Left forelimb (tissue), 1 donor: ENCODE data around the gene CDSN.

Source experiments
- DNase-seq: peaks from one replicate; pipeline ENCODE4 v3.0.0-alpha.2; 2018; ENCODE audit warnings: low spot score

The CDSN gene

DNA sequence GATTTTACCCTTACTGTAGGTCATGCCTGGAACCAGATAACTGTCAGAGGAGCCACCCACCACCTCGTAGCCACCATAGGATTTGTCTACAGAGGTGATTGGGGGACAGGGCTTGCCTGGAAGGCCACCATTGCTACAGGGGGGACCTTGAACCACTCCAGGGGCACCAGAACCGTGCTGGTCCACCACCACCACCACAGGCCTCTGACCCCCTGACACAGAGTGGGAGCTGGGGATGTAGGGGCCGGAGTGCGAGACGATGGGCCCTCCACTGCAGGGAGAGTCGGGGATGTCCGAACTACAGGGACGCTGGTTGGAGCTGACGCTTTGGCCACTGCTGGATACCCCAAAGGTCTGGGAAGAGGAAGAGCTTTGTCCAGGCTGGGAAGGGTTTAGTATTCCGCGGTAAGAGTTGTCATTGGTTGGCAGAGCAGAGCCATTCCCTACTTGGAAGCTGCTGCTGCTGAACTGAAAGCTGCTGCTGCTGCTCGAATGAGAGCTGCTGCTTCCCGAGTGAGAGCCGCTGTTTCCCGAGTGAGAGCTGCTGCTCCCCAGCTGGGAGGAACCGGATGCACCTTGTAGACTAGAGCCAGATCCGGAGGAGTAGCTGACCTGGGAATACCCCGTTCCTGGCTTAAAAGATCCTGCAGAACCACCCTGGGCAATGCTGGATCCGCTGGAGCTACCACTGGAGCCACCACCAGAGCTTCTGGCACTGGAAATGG is 3.4 kb downstream of the CDSN start:
- DNase-seq, result no peak

DNA sequence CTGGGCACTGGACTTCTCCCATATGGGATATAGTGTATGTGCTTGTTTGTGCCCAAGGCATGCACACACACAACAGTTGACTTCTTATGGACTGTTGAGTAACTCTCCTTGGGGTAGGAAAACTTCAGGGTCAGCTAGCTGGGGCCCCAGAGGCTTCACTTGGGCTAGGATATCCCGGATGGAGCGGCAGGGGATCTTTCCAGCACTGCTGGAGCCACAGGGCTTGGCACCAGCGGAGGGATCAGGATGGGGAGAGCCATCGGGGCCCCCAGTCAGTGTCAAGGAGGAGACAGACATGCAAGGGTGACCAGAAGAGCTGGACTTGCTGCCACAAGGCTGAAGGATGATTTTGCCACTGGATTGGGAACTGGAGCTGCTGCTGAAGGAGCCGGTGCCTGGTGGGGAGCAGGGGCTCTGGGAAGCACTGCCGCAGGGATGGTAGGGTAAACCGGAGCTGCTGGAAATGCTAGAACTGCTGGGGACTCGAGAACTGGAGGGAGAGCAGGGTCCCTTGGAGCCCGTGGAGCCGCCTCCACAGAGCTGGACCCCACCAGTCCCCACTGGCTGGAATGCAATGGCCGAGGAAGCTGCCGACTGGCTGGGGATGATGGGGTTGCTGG is 4.2 kb downstream of the CDSN start:
- no peak for DNase-seq

DNA sequence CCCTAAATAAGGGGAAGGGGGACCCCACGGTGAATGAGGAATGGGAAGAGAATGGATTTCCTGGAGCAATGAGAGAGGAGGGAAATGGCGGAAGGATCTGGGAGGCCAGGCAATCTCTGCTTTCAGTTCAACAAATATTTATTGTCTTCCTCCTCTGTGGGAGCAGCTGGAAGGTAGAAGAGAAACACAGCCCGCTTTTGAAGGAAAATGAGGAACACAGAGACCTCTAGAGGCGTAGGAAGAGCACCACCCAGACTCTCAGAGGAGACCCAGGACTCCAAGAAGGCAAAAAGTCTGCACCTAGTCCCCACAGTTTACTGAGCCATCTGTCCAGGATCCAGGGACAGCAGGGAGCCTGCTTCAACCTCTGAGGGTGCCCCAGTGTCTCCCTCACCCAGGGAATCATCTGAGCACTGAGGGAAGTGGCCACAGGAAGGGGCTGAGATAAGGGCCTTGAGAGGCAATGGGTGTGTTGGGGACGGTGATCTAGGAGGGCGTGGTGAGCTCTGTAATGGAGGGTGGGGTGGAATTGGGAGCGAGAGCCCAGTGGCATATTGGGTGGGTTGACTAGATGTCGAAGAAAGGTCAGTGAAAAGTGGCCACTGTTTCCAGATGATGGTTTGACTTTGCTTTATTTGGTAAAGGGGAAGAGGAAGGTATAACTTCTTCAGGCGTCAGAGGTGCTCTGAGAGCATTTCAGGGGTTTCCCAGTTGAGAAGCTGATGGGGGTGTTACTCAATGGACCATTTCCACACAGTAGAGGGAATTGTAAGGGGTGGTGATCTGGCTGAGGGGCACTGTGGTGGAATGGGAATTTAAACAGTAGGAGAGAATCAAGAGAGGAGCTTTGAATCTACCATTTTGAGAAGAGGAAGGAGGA is 5.0 kb downstream of the CDSN start:
- no peak for DNase-seq

DNA sequence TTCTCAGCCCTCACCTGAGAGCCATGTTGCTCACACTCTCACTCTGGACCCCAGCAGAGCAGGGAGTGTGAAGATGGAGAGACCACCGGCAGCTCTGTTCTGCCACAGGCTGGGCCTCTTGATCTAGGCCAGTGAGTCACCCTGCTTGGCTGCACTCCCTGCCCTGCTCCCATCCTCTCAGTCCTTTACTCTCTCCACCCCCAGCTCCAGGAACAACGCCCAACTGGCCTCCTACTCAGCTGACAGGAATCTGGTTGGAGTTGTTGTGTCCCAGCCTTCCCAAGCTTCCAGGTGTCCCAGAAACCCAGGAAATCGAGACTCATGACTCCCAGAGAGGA is 5.7 kb downstream of the CDSN start, which contains the start of gene PSORS1C1:
Gene PSORS1C1 (plus strand): TSS at position 260 of the 338 bp plus-strand sequence. CDS start 14,833 bp downstream, outside the sequence.
- DNase-seq, result no peak

DNA sequence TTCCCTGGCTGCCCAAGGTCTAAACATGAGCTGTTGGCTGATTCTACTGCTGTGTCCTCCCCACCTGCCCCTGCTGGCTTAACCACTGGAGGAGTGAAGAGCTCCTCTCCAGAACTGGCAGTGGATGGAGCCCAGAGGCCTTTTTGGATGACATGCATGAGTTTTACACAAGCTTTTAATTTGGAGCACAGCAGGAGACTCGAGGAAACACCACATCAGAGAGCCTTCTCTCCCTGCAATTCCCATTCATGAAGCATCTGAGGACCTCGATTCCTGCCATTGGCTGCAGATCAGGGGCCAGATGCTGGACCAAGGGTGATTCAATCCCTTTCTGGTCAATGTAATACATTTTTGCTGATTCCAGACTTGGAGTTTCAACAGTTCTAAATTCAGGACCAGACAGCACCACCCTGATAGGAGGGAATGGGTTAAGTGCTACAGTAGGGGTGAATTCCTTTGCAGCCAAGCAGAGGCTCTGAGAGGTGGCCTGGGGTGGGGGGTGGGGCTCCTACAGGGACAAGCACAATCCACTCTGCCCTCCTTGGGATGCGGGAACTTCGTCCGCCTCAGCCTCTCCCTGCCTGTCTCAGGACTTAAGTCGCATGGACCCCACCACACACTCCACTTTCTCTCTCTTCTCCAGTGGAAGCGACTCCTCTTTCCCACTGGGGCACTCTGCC is 6.2 kb downstream of the CDSN start:
- no peak for DNase-seq

DNA sequence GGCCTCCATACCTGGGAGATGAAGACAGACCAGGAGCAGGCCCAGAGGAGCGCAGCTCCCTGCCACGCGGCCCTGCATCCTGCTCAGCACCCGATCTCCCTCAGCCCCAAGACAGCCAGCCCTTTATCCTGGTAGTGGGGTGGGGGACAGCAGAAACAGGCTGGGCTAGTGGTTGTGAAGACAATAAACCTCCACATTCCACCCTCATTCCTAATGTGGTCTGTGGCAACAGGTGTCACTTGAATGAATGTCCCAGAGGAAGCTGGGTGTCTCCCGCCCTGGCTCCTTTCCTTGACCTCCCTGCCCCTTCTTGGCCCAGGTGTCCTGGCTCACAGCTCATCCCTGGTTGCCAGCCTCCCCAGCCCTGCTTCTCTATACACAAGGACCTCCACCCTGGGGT is 7.8 kb downstream of the CDSN start, which contains the start of gene C6orf15:
Gene C6orf15 (minus strand): TSS at position 98 of the 400 bp plus-strand sequence. CDS start 20 bp downstream, at position 78.
- no peak for DNase-seq

DNA sequence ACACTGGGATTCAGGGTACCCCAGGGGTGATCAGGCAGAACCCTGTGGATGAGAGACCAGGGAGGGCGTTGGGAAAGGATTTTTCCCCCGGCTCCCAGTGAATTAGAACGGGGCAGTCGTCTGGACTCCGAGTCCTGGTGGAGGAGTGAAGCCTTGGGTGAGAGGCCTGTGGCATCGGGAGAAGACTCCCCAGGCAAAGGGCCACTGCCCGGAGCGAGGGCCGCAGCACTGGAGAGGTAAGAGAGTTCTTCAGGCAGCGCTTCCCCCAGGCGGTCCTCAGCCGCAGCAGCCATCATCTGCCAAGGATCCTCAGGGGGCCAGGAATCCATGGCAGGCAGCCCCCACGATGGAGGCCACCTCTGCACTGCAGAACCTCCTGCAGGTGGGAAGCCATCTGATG is 8.5 kb downstream of the CDSN start:
- DNase-seq, result no peak

DNA sequence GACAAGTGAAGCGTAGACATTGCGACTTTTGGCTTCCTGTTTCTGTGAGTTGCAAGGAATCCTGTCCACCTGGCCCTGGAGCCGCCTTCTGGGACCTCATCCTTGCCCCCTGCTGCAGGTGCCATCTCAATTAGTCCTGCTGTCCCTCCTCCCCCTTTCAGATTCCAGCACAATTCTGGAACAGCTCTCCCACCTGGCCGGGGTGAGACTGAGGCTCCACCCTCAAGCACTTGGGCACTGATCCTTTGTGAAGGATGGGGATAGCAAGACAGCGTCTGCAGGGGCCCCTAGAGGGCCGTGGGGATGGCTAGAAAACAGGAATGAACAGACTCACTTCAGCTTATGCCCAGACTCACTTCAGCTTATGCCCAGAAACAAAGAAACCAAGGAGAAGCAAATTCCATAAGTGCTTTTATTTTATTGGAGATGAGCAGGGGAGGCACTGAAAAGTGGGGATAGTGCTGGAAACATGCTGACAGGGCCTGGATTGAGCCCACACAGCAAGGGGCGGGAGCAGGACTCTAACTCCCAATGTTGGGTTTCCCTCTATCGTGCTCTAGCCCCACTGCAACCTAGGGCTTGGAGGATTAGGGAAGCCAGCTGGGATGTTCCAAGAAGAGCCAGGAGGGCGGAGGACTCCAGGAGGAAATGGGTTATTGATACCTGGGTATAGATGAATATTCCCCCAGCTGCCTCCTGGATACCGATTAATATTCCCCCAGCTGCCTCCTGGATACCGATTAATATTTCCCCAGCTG is 9.2 kb downstream of the CDSN start:
- DNase-seq, result no peak

DNA sequence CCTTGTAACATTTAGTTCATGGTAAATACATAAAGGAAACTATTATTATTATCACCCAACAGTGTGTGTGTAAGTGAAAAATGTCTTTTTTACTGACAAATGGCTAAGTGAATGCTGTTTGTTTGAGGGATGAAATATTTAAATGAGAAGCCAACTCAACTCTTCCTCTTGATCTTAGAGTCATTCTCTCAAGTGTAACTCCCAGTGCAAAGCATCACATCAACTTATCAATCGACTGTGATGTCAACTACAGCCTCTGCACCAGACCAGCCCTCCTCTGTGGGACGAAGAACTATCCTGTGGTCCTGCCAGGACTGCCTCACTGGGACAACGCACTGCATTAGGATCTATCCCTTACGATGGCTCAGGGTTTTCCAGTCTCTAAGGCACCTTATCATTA is 13.2 kb downstream of the CDSN start:
- no peak for DNase-seq

DNA sequence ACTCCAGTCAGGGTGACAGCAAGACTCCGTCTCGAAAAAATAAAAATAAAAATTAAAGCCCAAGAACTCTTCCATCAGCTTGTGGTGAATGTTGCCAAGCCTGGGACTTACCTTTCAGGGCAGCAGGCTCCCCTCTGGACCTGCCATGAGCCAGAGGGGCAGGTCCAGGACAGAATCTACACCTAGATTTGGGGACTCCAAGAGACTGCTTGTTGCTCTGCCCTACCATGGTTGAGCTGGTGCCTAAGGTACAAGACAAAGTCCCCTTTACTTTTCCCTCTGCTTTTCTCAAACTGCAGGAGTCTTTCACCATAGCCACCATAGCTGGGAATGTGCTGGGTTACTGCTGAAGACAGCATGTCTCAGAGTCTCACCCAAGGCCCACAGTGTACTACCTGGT is 17.1 kb downstream of the CDSN start:
- DNase-seq, result no peak

DNA sequence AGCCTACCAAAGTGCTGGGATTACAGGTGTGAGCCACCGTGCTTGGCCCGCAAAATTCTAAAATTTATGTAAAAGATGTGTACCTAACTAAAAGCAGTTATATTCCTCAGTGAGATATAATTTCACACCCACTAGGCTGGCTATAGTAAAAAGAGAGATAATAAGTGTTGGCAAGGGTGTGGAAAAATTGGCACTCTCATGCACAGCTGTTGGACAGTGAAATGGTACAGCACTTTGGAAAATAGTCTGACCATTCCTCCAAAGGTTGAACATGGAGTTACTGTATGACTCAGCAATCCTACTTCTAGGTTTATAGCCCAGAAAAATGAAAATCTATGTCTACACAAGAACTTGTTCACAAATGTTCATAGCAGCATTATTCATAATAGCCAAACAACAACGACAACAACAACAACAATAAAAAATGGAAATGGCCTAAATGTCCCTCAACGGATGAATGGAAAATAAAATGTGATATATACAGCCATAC is 21.8 kb downstream of the CDSN start:
- no peak for DNase-seq

DNA sequence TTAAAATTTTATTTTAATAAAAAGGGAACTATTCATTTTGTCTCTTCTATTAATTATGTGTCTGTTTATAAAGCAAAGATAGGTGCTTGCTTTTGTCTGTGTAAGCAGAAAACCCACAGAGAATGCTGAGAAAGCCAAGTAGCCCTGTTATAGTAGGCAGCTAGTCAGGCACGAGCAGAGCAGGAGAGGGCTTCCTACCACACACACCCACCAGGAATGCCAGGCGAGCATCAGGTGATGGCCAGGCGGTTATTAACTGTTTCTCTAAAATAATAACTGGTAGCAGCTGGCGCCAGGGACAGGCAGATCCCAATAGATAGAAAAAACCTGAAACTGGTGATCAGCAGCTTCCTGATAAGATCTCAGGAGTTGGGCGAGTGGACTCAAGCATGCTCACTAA is 23.6 kb downstream of the CDSN start:
- DNase-seq, result no peak

DNA sequence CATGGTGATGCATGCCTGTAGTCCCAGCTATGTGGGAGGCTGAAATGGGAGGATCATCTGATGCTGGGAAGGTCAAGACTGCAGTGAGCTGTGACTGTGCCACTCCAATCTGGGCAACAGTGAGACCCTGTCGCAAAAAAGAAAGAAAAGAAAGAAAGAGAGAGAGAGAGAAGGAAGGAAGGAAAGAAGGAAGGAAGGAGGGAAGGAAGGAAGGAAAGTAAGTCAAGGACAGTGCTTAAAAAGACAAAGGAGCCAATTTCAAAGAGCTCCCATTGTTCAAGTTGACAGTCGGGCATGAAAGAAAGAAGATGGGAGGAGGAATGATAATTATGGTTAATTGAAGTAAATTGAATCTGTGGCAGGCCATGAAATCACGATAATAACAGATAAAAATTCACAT is 24.0 kb downstream of the CDSN start:
- DNase-seq, result no peak

DNA sequence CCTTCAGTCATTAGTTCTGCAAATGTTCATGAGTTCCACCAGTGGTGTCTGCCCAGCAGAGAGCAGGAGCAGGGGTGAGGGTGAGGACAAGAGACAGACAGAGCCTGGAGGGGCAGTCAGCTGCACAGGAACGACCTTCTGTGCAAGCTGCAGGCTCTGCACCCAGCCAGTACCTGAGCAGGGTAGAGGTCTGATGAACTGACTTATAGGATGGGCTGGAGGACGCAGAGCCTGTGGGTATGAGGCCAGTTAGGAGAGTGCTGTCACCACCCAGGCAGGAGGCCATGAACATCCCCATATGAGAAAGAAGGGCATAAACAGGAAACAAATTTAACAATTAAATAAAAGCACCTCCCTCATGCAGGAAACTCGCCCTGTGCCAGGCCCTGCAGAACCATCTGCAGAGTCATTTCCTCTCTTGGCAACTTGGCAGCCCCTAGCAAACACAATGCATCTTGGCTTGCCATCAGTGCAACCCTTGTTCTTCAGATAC is 25.8 kb downstream of the CDSN start:
- DNase-seq, result no peak

DNA sequence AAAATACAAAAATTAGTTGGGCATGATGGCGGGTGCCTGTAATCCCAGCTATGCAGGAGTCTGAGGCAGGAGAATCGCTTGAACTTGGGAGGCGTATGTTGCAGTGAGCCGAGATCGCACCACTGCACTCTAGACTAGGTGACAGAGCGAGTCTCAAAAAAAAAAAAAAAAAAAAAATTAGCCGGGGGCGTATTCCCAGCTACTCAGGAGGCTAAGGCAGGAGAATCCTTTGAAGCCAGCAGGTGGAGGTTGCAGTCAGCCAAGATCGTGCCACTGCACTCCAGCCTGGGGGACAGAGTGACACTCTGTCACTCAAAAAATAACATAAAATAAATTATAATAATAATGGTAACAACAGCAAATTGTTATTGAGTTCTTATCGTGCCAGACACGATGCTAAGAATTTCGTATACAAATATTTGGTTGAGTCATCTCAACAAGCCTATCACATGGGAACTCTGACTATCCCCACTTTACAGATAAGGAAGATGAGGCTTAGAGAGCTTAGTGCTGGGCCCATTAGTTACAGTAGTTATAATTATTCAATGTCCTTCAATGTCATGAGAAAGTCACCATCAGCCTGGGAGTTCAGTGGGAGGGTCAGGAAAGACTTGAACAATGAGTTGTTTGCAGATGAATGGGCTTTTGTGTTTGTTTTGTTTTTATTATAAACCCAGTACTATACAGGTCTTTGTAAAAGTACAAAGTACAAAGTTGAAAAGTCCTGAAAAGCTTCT is 27.3 kb downstream of the CDSN start:
- no peak for DNase-seq

DNA sequence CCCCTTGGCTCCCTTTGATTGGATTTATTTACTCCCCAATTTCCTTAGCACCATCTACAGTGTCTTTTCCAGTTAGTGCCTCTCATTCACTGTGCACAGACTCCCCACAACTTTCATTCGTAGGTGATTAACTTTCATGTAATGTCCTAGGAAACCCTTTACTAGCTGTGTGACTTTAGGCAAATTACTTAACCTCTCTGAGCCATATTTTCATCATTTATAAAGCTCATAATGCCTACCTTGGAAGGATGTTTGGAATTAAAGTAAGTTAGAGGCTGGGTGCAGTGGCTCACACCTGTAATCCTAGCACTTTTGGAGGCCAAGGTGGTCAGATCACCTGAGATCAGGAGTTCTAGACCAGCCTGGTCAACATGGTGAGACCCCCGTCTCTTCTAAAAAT is 28.0 kb downstream of the CDSN start:
- no peak for DNase-seq

DNA sequence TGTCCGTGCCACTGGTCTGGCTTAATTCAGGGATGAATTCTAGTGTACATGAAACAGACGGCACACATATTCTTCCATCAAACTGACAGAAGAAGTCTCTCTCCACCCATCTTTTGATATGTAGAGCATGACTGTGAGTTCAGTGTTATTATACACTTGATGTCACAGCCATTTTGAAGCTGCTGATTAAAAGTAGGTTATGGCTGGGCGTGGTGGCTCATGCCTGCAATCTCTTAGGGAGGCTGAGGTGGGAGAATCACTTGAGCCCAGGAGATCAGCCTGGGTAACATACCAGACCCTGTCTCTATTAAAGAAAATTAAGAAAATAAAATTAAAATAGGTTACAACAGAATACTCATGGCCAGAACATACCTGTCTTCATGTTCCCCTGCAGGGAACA is 28.6 kb downstream of the CDSN start:
- DNase-seq, result no peak

DNA sequence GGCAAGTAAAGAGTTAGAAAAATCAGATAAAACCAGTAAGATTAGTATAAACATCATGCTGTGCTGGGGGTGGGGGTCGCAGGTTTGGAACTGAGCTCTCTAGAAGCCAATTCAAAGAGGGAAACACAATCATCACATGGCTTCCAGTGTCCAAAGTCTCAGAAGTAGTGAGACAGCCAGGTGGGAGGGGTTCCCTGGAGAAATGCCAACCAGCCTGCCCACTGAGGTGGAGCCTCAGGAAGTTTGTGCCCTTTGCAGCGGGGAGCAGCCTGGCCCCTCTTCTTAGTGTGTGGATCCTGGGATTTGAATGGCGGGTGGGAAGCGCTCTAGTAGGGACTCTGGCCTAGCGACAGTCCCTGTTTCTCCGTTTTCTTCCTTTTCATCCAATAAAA is 29.3 kb downstream of the CDSN start:
- no peak for DNase-seq

DNA sequence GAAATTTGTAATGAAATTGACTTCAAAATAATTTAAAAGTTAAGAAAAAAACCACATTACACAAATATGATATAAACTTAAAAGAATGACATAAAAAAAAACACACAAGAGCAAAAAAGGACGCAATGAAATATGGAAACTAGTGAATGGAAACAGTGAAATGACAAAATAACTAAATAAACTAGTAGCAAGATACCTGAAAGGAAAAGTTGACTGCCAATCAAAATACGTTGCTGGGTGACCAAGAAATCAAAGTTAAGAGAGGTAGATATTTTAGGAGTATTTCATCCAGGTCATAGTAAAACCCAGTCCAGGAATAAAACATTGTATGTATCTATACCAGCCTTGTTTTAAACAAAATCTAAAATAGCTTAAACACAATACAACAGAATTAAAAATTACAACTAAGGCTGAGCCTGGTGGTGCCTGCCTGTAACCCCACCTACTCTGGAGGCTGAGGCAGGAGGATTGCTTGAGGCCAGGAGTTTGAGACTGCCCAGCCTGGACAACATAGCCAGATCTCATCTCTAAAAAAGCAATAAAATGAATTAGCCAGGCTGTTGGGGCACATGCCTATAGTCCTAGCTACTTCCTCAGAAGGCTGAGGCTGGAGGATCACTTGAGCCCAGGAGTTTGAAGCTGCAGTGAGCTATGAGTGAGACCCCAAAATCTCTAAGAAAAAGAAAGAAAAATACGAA is 29.8 kb downstream of the CDSN start:
- DNase-seq, result no peak
